ENCODE measurements around the gene KRT71. TPM values are rescaled to one million over a fixed set of nuclear protein-coding genes. Genes with fewer than 3 reads are reported as not detected.
"Not testable (repeated sequence)": the region's sequence is repeated elsewhere in the genome, so short reads cannot be mapped to it uniquely, and the experiment has no call there.

Gene KRT71
- total and polyA plus RNA-seq, 9 donors: not detected

GRCh38 chr12:52500574-52500973 lies 52.4 kb downstream of the KRT71 start:
- not testable (repeated sequence) for H3K27ac ChIP-seq (ENCODE audit: low read length); H3K36me3 ChIP-seq (ENCODE audit: control insufficient read depth, insufficient read depth, low read length); H3K4me3 ChIP-seq (ENCODE audit: low read length); H3K27me3 ChIP-seq (ENCODE audit: control insufficient read depth, insufficient read depth, low read length); H3K9me3 ChIP-seq (replicated peaks; ENCODE audit: control insufficient read depth, low read depth, low read length); H3K4me1 ChIP-seq (ENCODE audit: control insufficient read depth, insufficient read depth, low read length); DNase-seq
- 75% methylated on average over 4 of the region's 6 CpGs for WGBS (ENCODE audit: insufficient coverage)

DNA sequence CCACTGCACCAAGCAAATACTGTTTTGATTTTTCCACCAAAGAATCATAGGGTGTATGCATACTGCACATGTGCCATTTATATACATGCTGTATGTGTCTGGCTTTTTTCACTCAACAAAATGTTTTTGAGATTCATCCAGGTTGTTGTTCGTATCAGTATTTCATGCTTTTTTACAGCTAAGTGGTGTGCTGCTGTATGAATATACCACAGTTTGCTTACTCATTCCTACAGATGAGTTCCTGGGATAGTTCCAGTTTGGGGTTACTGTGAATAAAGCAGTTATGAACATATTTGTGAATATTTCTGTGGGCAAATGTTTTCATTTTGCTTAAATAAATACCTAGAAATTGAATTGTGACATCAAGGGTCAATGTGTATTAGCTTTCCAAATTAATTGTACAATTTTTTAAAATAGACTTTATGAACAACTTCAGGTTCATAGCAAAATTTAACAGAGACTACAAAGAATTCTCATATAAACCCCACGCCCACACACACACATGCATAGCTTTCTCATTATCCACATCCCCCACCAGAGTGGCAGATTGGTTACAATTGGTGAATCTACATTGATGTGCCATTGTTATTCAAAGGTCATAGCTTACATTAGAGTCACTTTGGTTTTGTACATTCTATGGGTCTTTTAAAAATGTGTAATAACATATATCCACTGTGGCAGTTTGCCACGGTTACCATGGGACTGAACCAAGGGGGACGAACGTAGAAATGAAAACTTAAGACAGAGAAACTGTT lies 53.0 kb downstream of the KRT71 start:
- Histone ChIP-seq H3K27me3 (ENCODE audit: control insufficient read depth, insufficient read depth, low read length) (no peaks in the 10 kb centered on the region), H3K4me3 (ENCODE audit: low read length) (no peak overlapping the region), H3K9me3 (replicated peaks; ENCODE audit: control insufficient read depth, low read depth, low read length) (no peaks in the 10 kb centered on the region), H3K27ac (ENCODE audit: low read length) (no peak overlapping the region), H3K36me3 (ENCODE audit: control insufficient read depth, insufficient read depth, low read length) (no peaks in the 10 kb centered on the region), H3K4me1 (ENCODE audit: control insufficient read depth, insufficient read depth, low read length) (peaks cover 9% of the 10 kb centered on the region)
- WGBS (ENCODE audit: insufficient coverage): 78% methylated on average over 3 of the region's 5 CpGs
- no peak for DNase-seq

DNA sequence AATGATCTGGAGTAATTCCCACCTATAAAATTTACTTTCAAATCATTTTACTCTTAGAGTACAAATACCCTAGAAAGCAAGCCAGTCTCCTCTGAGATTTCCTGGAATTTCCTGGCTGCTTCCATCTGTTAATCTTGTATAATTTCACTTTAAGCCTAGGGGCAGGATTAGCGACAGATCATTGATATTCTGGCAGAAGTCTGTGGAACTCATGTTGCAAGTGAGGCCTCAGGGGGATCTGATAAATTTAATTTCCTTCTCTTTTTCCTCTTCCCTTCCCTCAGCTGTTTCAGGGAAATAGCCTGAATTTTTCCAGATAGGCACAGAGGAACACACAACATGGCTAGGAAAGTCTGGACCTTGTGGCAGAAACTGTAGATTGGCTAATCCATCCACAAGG lies 54.0 kb downstream of the KRT71 start:
- Histone ChIP-seq H3K4me3 (ENCODE audit: low read length) (no peak overlapping the region), H3K4me1 (ENCODE audit: control insufficient read depth, insufficient read depth, low read length) (peaks cover 9% of the 10 kb centered on the region), H3K27me3 (ENCODE audit: control insufficient read depth, insufficient read depth, low read length) (no peaks in the 10 kb centered on the region), H3K9me3 (replicated peaks; ENCODE audit: control insufficient read depth, low read depth, low read length) (no peaks in the 10 kb centered on the region), H3K27ac (ENCODE audit: low read length) (no peak overlapping the region), H3K36me3 (ENCODE audit: control insufficient read depth, insufficient read depth, low read length) (no peaks in the 10 kb centered on the region)
- peak; percentile 19 for DNase-seq
- no CpG with 5 or more reads among the region's 1 CpG for WGBS (ENCODE audit: insufficient coverage)

DNA sequence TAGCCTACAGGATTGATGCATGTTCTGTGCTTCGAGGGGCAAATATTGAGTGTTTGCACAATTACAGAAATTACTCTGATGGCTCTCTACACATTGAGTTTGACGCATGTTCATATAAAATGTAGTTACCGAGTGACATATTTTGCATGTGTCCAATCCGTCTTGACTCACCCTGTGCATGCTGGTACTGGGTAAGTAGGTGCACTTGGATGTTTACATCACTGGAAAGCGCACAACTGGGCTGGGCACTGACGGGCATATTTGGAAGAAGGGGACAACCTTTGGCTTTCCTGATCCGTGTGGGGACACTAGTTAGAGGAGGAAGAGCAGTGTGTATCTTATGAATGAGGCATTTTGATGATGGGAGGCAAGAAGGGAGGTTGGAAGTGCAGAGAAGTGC lies 55.0 kb downstream of the KRT71 start:
- Histone ChIP-seq H3K4me1 (ENCODE audit: control insufficient read depth, insufficient read depth, low read length) (peaks cover 9% of the 10 kb centered on the region), H3K9me3 (replicated peaks; ENCODE audit: control insufficient read depth, low read depth, low read length) (no peaks in the 10 kb centered on the region), H3K27me3 (ENCODE audit: control insufficient read depth, insufficient read depth, low read length) (peaks cover 4% of the 10 kb centered on the region), H3K36me3 (ENCODE audit: control insufficient read depth, insufficient read depth, low read length) (no peaks in the 10 kb centered on the region), H3K4me3 (ENCODE audit: low read length) (no peak overlapping the region), H3K27ac (ENCODE audit: low read length) (no peak overlapping the region)
- WGBS (ENCODE audit: insufficient coverage): 96% methylated on average over 7 of the region's 7 CpGs
- DNase-seq: no peak

DNA sequence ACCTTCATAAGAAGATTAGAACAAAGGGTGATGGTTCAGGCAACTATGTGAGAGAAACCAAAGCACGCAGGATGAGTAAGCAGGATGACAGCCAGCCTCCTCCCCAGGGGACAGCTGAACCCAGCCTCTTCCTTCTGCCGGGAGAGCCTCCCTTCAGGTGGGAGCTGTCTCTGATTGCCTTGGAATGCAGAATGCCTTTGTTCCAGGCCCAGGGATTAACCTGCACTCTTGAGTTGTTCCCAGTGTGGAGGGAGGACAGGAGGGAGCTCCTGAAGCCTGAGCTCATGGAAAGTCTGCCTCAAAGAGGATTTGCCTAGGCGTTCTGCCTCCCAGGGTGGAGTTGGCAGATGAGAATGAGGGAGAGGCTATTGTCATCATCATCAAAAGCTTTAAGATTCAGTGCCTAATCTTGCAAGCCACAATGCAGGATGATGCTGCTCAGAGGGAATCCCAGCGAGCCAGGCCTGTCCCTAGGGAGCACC lies 56.3 kb downstream of the KRT71 start:
- peaks cover 4% of the 10 kb centered on the region for H3K27me3 ChIP-seq (ENCODE audit: control insufficient read depth, insufficient read depth, low read length)
- peaks cover 9% of the 10 kb centered on the region for H3K4me1 ChIP-seq (ENCODE audit: control insufficient read depth, insufficient read depth, low read length)
- no CpG with 5 or more reads among the region's 4 CpGs for WGBS (ENCODE audit: insufficient coverage)
- H3K4me3 ChIP-seq (ENCODE audit: low read length): no peak overlapping the region
- H3K9me3 ChIP-seq (replicated peaks; ENCODE audit: control insufficient read depth, low read depth, low read length): no peaks in the 10 kb centered on the region
- no peak for DNase-seq
- no peaks in the 10 kb centered on the region for H3K36me3 ChIP-seq (ENCODE audit: control insufficient read depth, insufficient read depth, low read length)
- no peak overlapping the region for H3K27ac ChIP-seq (ENCODE audit: low read length)

- DNase-seq: no peak
- Histone ChIP-seq H3K4me1 (ENCODE audit: control insufficient read depth, insufficient read depth, low read length) (peaks cover 9% of the 10 kb centered on the region), H3K27me3 (ENCODE audit: control insufficient read depth, insufficient read depth, low read length) (peaks cover 7% of the 10 kb centered on the region), H3K9me3 (replicated peaks; ENCODE audit: control insufficient read depth, low read depth, low read length) (no peaks in the 10 kb centered on the region), H3K36me3 (ENCODE audit: control insufficient read depth, insufficient read depth, low read length) (no peaks in the 10 kb centered on the region), H3K4me3 (ENCODE audit: low read length) (no peak overlapping the region), H3K27ac (ENCODE audit: low read length) (no peak overlapping the region)
- 29% methylated on average over 1 of the region's 2 CpGs for WGBS (ENCODE audit: insufficient coverage)
Measured at GRCh38 chr12:52496054-52496453, 56.9 kb downstream of the KRT71 start.

- peaks cover 7% of the 10 kb centered on the region for H3K27me3 ChIP-seq (ENCODE audit: control insufficient read depth, insufficient read depth, low read length)
- no peaks in the 10 kb centered on the region for H3K36me3 ChIP-seq (ENCODE audit: control insufficient read depth, insufficient read depth, low read length)
- WGBS (ENCODE audit: insufficient coverage): 31% methylated on average over 3 of the region's 3 CpGs
- no peak overlapping the region for H3K4me3 ChIP-seq (ENCODE audit: low read length)
- no peak overlapping the region for H3K27ac ChIP-seq (ENCODE audit: low read length)
- no peaks in the 10 kb centered on the region for H3K9me3 ChIP-seq (replicated peaks; ENCODE audit: control insufficient read depth, low read depth, low read length)
- peaks cover 9% of the 10 kb centered on the region for H3K4me1 ChIP-seq (ENCODE audit: control insufficient read depth, insufficient read depth, low read length)
- DNase-seq: peak; percentile 31
Measured at GRCh38 chr12:52495389-52495788, 57.6 kb downstream of the KRT71 start.

GRCh38 chr12:52494518-52494917 lies 58.4 kb downstream of the KRT71 start:
- Histone ChIP-seq H3K27me3 (ENCODE audit: control insufficient read depth, insufficient read depth, low read length) (peaks cover 7% of the 10 kb centered on the region), H3K4me3 (ENCODE audit: low read length) (no peak overlapping the region), H3K4me1 (ENCODE audit: control insufficient read depth, insufficient read depth, low read length) (peaks cover 9% of the 10 kb centered on the region), H3K27ac (ENCODE audit: low read length) (no peak overlapping the region), H3K36me3 (ENCODE audit: control insufficient read depth, insufficient read depth, low read length) (no peaks in the 10 kb centered on the region), H3K9me3 (replicated peaks; ENCODE audit: control insufficient read depth, low read depth, low read length) (no peaks in the 10 kb centered on the region)
- whole genome bisulfite sequencing (ENCODE audit: insufficient coverage): 40% methylated on average over 1 of the region's 4 CpGs
- DNase-seq: no peak

- no peak for DNase-seq
- Histone ChIP-seq H3K4me3 (ENCODE audit: low read length) (no peak overlapping the region), H3K36me3 (ENCODE audit: control insufficient read depth, insufficient read depth, low read length) (no peaks in the 10 kb centered on the region), H3K27ac (ENCODE audit: low read length) (no peak overlapping the region), H3K27me3 (ENCODE audit: control insufficient read depth, insufficient read depth, low read length) (peaks cover 7% of the 10 kb centered on the region), H3K9me3 (replicated peaks; ENCODE audit: control insufficient read depth, low read depth, low read length) (no peaks in the 10 kb centered on the region), H3K4me1 (ENCODE audit: control insufficient read depth, insufficient read depth, low read length) (peaks cover 9% of the 10 kb centered on the region)
- WGBS (ENCODE audit: insufficient coverage): no CpG with 5 or more reads among the region's 1 CpG
Measured at GRCh38 chr12:52494100-52494499, 58.8 kb downstream of the KRT71 start.

Measured in muscle of leg (tissue), 11 donors.